GM12801 (cell line): ENCODE results near the gene C2orf15.

Source experiments
- CTCF ChIP-seq: IDR thresholded peaks from one replicate; pipeline ENCODE4 v1.5.1; 2011; ENCODE audit warnings: control low read depth; ENCODE audit not compliant: insufficient read length; ENCODE audit errors: extremely low read depth

Gene C2orf15

GRCh38 chr2:99112617-99113016 is 28.9 kb upstream of the C2orf15 start:
- no peak for TF ChIP-seq CTCF

GRCh38 chr2:99127981-99128380 is 13.5 kb upstream of the C2orf15 start:
- no peak for TF ChIP-seq CTCF

GRCh38 chr2:99139003-99139402 is 2.5 kb upstream of the C2orf15 start:
- TF ChIP-seq CTCF: no peak

- no peak for TF ChIP-seq CTCF
Observed at GRCh38 chr2:99140056-99140859, 1.2 kb upstream of the C2orf15 start.

GRCh38 chr2:99140860-99141109 is 722 bp upstream of the C2orf15 start:
- no peak for TF ChIP-seq CTCF

GRCh38 chr2:99150706-99151105 is 9.2 kb downstream of the C2orf15 start:
- TF ChIP-seq CTCF: no peak

- TF ChIP-seq CTCF: no peak
Observed at GRCh38 chr2:99152199-99152895, 10.8 kb downstream of the C2orf15 start.
